WERI-Rb-1 (cell line): Measurements from ENCODE around the gene CHRNB2.

ENCODE experiments used
- DNase-seq: peaks from one replicate; pipeline ENCODE4 v3.0.0-alpha.2; 2020
- H3K27ac ChIP-seq: fragments of 250-450 bp; sonication (Bioruptor Pico); 2 replicates; pipeline ENCODE4 v1.5.1; 2020; ENCODE audit warnings: mild to moderate bottlenecking, moderate library complexity
- H3K27me3 ChIP-seq: fragments of 250-450 bp; sonication (Bioruptor Pico); 2 replicates; pipeline ENCODE4 v1.5.1; 2021; ENCODE audit warnings: mild to moderate bottlenecking, low read depth, moderate library complexity; ENCODE audit not compliant: insufficient read depth, severe bottlenecking
- H3K36me3 ChIP-seq: fragments of 250-450 bp; sonication (Bioruptor Pico); 2 replicates; pipeline ENCODE4 v1.5.1; 2020; ENCODE audit warnings: mild to moderate bottlenecking, moderate library complexity
- H3K4me3 ChIP-seq: 2 replicates; pipeline ENCODE4 v1.5.1; 2011; ENCODE audit warnings: low read depth, mild to moderate bottlenecking, control low read depth, low read length
- H3K9me3 ChIP-seq: fragments of 250-450 bp; sonication (Bioruptor Pico); 2 replicates; pipeline ENCODE4 v1.5.1; 2021; ENCODE audit warnings: mild to moderate bottlenecking, moderate library complexity; ENCODE audit not compliant: severe bottlenecking
- TF ChIP-seq, protein P1 (sequence below): IDR thresholded peaks from 2 replicates; pipeline ENCODE4 v1.5.1; 2011; ENCODE audit warnings: low read depth, mild to moderate bottlenecking, control low read depth, inconsistent platforms, low read length

Gene CHRNB2

DNA sequence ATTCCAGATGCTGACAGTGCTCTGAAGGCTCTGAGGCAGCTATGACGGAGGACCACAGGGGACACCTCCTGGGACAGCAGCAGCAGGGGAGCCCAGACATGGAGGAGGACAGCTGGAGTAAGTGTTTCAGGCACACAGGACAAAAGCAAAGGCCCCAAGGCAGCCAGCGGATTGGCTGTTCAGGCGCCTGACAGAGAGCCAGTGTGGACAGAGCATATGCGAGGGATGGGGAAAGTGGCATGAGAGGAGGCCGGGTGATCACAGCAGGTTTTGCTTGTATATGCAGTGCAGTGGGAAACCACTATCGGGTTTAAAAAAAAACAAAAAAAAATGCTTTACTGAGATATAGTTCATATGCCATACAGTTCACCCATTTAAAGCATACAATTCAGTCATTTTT, 19.1 kb downstream of the CHRNB2 start:
- peaks cover 100% of the 10 kb centered on the region for H3K36me3 ChIP-seq
- no peak overlapping the region for H3K4me3 ChIP-seq
- H3K27ac ChIP-seq: no peak overlapping the region
- TF ChIP-seq, protein P1, sequence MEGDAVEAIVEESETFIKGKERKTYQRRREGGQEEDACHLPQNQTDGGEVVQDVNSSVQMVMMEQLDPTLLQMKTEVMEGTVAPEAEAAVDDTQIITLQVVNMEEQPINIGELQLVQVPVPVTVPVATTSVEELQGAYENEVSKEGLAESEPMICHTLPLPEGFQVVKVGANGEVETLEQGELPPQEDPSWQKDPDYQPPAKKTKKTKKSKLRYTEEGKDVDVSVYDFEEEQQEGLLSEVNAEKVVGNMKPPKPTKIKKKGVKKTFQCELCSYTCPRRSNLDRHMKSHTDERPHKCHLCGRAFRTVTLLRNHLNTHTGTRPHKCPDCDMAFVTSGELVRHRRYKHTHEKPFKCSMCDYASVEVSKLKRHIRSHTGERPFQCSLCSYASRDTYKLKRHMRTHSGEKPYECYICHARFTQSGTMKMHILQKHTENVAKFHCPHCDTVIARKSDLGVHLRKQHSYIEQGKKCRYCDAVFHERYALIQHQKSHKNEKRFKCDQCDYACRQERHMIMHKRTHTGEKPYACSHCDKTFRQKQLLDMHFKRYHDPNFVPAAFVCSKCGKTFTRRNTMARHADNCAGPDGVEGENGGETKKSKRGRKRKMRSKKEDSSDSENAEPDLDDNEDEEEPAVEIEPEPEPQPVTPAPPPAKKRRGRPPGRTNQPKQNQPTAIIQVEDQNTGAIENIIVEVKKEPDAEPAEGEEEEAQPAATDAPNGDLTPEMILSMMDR: no peak
- no peak for DNase-seq
- H3K9me3 ChIP-seq: no peaks in the 10 kb centered on the region
- H3K27me3 ChIP-seq: no peaks in the 10 kb centered on the region

DNA sequence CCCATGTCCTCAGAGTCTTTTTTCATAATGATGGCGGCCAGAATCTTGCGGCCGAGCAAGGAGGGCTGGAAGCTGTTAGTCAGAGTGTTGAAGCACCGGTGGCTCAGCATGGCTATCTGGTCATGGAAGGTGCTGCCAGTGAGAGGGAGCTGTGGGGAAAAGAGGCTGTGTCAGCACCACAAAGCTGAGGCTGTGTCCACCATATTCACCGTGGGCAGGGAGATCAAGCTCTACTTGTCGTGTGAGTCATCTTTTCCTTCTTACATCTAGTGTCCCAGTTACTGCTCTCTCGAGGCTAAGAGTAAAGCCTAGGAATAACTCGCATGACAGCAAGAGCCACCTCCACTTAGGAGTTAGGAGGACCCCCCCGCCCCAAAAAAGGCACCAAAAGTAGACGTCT, 22.2 kb downstream of the CHRNB2 start:
- Histone ChIP-seq H3K9me3 (no peaks in the 10 kb centered on the region), H3K36me3 (peaks cover 98% of the 10 kb centered on the region)

DNA sequence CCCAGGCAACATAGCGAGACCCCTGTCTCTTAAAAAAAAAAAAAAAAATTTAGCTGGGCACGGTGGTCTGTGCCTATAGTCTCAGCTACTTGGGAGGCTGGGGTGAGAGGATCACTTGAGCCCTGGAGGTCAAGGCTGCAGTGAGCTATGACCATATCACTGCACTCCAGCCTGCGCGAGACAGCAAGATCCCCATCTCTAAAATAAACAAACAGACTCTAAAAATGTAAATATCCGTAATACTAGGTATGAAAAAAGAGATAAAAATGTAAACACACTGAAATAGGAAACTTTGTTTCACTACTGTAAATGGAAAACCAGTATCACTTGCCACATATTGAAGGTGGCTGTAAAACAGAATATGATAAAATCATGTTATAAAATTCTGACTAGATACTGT, 23.2 kb downstream of the CHRNB2 start:
- Histone ChIP-seq H3K4me3 (no peak overlapping the region), H3K27ac (no peak overlapping the region), H3K27me3 (no peaks in the 10 kb centered on the region), H3K36me3 (peaks cover 98% of the 10 kb centered on the region), H3K9me3 (no peaks in the 10 kb centered on the region)
- TF ChIP-seq, protein P1: no peak
- DNase-seq: no peak

More for the DNA sequence above, 22.2 kb downstream of the CHRNB2 start:
- Histone ChIP-seq H3K27ac (no peak overlapping the region), H3K27me3 (no peaks in the 10 kb centered on the region), H3K4me3 (no peak overlapping the region)
- no peak for DNase-seq
- TF ChIP-seq, protein P1: no peak

DNA sequence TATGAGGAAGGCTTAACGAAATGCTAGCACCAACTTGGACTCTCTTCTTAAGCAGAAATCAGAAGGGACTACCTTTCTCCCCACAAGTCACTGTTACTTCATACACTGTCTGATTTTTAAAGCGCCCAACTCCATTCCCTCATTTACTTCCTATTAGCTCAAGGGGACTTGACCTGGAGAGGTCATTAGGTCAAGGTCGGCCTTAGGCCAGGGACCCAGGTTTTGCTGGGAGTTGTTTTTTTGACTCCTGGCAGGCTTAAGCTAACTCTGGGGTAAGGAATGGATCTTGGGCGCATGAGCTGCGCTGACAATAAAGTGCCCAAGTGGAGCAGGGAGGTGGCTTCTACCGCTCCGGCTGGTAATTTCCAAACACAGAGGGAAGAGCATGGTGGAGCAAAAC, 23.6 kb downstream of the CHRNB2 start:
- TF ChIP-seq, protein P1: no peak
- no peaks in the 10 kb centered on the region for H3K9me3 ChIP-seq
- no peaks in the 10 kb centered on the region for H3K27me3 ChIP-seq
- no peak for DNase-seq
- H3K4me3 ChIP-seq: no peak overlapping the region
- H3K27ac ChIP-seq: no peak overlapping the region
- H3K36me3 ChIP-seq: peaks cover 98% of the 10 kb centered on the region

DNA sequence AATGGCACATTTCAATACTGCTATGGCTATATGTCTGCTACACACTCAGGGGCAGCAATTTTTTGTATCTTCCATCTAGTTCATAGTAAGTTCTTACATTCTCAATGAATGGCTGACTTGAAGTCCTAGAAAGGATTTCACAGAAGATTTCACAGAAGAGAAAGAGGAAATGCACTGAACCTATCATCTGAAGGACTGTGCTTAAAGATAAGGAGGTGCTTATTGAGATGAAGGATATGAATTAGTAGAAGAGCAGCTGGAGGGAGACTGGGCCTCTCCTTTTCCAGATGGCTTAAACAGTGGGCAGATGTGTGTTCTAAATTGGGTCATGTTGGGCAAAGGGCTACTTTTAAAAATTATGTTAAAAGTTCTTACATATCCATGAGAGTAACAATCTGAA, 25.8 kb downstream of the CHRNB2 start:
- H3K4me3 ChIP-seq: no peak overlapping the region
- DNase-seq: no peak
- peaks cover 98% of the 10 kb centered on the region for H3K36me3 ChIP-seq
- H3K27me3 ChIP-seq: no peaks in the 10 kb centered on the region
- TF ChIP-seq, protein P1: no peak
- H3K9me3 ChIP-seq: no peaks in the 10 kb centered on the region
- H3K27ac ChIP-seq: no peak overlapping the region

DNA sequence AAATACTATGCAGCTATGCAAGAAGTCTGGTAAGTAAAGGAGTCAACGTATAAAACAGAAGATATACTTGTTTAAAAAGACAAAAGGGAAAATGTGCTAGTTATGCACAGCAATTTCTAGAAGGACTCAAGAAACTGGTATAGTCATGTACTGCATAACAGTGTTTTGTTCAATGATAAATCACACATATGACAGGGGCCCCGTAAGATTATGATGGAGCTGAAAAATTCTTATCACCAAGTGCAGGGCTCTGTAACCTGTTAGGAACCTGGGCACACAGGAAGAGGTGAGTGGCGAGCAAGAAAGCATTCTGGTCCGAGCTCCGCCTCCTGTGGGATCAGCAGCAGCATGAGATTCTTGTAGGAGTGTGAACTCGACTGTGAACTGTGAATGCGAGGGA, 27.2 kb downstream of the CHRNB2 start:
- no peak for DNase-seq
- Histone ChIP-seq H3K27me3 (no peaks in the 10 kb centered on the region), H3K4me3 (no peak overlapping the region), H3K36me3 (peaks cover 98% of the 10 kb centered on the region), H3K9me3 (no peaks in the 10 kb centered on the region), H3K27ac (no peak overlapping the region)
- TF ChIP-seq, protein P1: no peak
